Measurements from ENCODE around the gene ZNF664.

ZNF664 gene

DNA sequence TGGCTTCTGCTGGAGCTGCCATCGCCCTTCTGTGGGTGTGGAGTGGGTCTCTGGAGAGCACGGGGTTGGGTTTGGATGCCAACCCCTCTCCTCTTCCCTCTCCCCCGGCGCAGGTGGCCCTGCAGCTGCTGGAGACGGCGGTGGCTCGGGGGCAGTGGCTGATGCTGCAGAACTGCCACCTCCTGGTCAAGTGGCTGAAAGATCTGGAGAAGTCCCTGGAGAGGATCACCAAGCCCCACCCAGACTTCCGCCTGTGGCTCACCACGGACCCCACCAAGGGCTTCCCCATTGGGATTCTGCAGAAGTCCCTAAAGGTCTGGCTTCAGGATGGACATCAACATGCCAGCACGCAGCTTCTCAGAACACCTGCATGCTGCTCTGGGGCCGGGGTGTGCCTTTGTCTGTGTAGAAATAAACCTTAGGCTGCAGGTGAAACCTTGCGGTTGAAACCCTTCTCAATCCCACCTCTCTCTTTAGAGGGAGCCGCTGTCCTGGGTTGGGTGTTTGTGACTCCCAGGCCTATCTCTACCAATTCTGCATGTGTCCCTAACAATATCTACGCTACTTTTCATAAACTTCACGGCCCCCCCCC lies 44.6 kb upstream of the ZNF664 start:
- no peak overlapping the region for H2AFZ ChIP-seq (ENCODE audit: low read length)
- H3K18ac ChIP-seq (ENCODE audit: low read length) = no peak overlapping the region
- no peak overlapping the region for H3K27ac ChIP-seq (replicated peaks; ENCODE audit: low read length)
- H3K4ac ChIP-seq (ENCODE audit: low read length) = no peak overlapping the region
- no peak overlapping the region for H2BK15ac ChIP-seq (ENCODE audit: low read length)
- no peak overlapping the region for H2BK120ac ChIP-seq (ENCODE audit: low read depth, low read length)
- H3K4me3 ChIP-seq (ENCODE audit: low read length in 2 of 2) = no peak overlapping the region
- no peak overlapping the region for H3K4me2 ChIP-seq (ENCODE audit: insufficient read depth, low read length, poor library complexity, severe bottlenecking)
- H3K23ac ChIP-seq (ENCODE audit: low read depth, low read length, poor library complexity) = no peak overlapping the region
- H4K91ac ChIP-seq (ENCODE audit: low read depth, low read length, poor library complexity) = no peak overlapping the region
- H2AK5ac ChIP-seq (ENCODE audit: low read depth, low read length) = no peak overlapping the region
- H3K36me3 ChIP-seq (replicated peaks in 1 of 2; ENCODE audit: control insufficient read depth in 2 of 2, insufficient read depth in 2 of 2, low read length in 2 of 2) = no peaks in the 10 kb centered on the region
- DNase-seq (ENCODE audit: low spot score) = no peak
- H2BK12ac ChIP-seq (ENCODE audit: low read length) = no peak overlapping the region
- WGBS, 2 donors (ENCODE audit: extremely low coverage in 2 of 2, insufficient read length in 2 of 2, insufficient replicate concordance in 1 of 2) = no CpG with 5 or more reads among the region's 15 CpGs
- peaks cover 0 to 3% of the 10 kb centered on the region in 2 donors for H3K4me1 ChIP-seq (ENCODE audit: control insufficient read depth in 2 of 2, insufficient read depth in 1 of 2, low read depth in 1 of 2, low read length in 2 of 2)
- H2BK5ac ChIP-seq (ENCODE audit: low read length) = no peak overlapping the region
- H4K8ac ChIP-seq (ENCODE audit: low read depth, low read length) = no peak overlapping the region
- peaks cover 0 to 2% (median 0%) of the 10 kb centered on the region in 3 experiments for H3K27me3 ChIP-seq (ENCODE audit: control insufficient read depth in 3 of 3, insufficient read depth in 3 of 3, low read depth in 1 of 3, low read length in 3 of 3)
- no peak overlapping the region for H3K14ac ChIP-seq (ENCODE audit: low read length)
- no peaks in the 10 kb centered on the region for H3K79me1 ChIP-seq (ENCODE audit: low read depth, low read length)
- H3K9me3 ChIP-seq (replicated peaks in 1 of 2; ENCODE audit: control insufficient read depth in 2 of 2, insufficient read depth in 1 of 2, low read depth in 1 of 2, low read length in 2 of 2) = peaks cover 2 to 14% of the 10 kb centered on the region in 2 donors
- no peak overlapping the region for H3K9ac ChIP-seq (ENCODE audit: low read depth, low read length, poor library complexity)

DNA sequence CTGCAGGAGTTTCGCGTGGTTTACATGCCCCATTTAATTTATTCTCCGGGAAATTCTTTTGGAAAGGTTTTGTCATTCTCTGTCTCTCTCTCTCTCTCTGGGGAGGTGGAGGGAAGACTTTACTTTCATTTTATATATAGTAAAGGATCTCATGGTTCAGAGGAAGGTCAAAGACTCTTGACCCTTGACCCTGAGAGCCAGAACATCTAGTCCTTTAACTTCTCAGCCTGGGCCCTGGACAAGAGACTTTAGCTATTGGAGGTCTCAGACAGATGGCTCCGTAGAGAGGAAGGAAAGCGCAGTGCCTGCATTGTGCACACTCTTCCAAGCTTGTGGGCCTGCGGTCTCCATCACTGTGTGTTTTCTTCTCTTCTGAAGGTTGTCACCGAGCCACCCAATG lies 44.1 kb upstream of the ZNF664 start:
- WGBS, 2 donors (ENCODE audit: extremely low coverage in 2 of 2, insufficient read length in 2 of 2, insufficient replicate concordance in 1 of 2) = no CpG with 5 or more reads among the region's 7 CpGs
- no peak overlapping the region for H3K27ac ChIP-seq (replicated peaks; ENCODE audit: low read length)
- DNase-seq (ENCODE audit: low spot score) = no peak
- no peak overlapping the region for H3K23ac ChIP-seq (ENCODE audit: low read depth, low read length, poor library complexity)
- H2BK120ac ChIP-seq (ENCODE audit: low read depth, low read length) = no peak overlapping the region
- H3K27me3 ChIP-seq (ENCODE audit: control insufficient read depth in 3 of 3, insufficient read depth in 3 of 3, low read depth in 1 of 3, low read length in 3 of 3) = peaks cover 0 to 2% (median 0%) of the 10 kb centered on the region in 3 experiments
- no peak overlapping the region for H3K18ac ChIP-seq (ENCODE audit: low read length)
- no peak overlapping the region for H4K8ac ChIP-seq (ENCODE audit: low read depth, low read length)
- no peak overlapping the region for H3K14ac ChIP-seq (ENCODE audit: low read length)
- no peak overlapping the region for H2BK12ac ChIP-seq (ENCODE audit: low read length)
- H3K4me1 ChIP-seq (ENCODE audit: control insufficient read depth in 2 of 2, insufficient read depth in 1 of 2, low read depth in 1 of 2, low read length in 2 of 2) = peaks cover 0 to 3% of the 10 kb centered on the region in 2 donors
- no peak overlapping the region for H4K91ac ChIP-seq (ENCODE audit: low read depth, low read length, poor library complexity)
- H2AK5ac ChIP-seq (ENCODE audit: low read depth, low read length) = no peak overlapping the region
- H3K9me3 ChIP-seq (replicated peaks in 1 of 2; ENCODE audit: control insufficient read depth in 2 of 2, insufficient read depth in 1 of 2, low read depth in 1 of 2, low read length in 2 of 2) = peaks cover 2 to 14% of the 10 kb centered on the region in 2 donors
- no peaks in the 10 kb centered on the region for H3K36me3 ChIP-seq (replicated peaks in 1 of 2; ENCODE audit: control insufficient read depth in 2 of 2, insufficient read depth in 2 of 2, low read length in 2 of 2)
- no peak overlapping the region for H3K4me2 ChIP-seq (ENCODE audit: insufficient read depth, low read length, poor library complexity, severe bottlenecking)
- H3K79me1 ChIP-seq (ENCODE audit: low read depth, low read length) = no peaks in the 10 kb centered on the region
- no peak overlapping the region for H2BK15ac ChIP-seq (ENCODE audit: low read length)
- no peak overlapping the region for H3K4ac ChIP-seq (ENCODE audit: low read length)
- no peak overlapping the region for H3K4me3 ChIP-seq (ENCODE audit: low read length in 2 of 2)
- no peak overlapping the region for H2BK5ac ChIP-seq (ENCODE audit: low read length)
- no peak overlapping the region for H2AFZ ChIP-seq (ENCODE audit: low read length)
- H3K9ac ChIP-seq (ENCODE audit: low read depth, low read length, poor library complexity) = no peak overlapping the region

DNA sequence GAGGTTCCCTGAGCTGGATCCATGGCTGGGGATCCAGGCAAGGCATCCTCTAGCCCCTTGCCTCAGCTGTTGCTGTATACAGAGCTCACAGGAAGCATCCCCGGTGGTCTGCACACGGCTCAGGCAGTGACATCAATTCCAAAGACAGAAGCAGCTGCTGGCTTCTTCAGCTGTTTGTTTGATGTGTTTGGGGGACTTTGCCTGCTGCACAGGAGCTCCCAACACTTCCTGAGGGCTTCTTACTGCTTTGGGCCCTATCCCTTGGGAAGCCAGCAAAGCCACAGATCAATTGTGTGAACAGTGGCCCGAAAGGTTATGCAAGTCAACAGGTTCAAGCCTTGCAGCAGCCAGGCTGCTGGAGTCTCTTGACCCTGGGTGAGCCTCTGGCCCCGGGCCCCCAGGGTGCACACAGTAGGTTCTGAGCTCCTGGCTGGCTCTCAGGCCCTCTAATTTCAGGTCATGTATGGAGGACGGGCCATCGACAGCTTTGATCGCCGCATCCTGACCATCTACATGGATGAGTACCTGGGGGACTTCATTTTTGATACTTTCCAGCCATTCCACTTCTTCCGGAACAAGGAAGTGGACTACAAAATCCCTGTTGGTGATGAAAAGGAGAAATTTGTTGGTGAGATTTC lies 43.0 kb upstream of the ZNF664 start:
- H3K4me3 ChIP-seq (ENCODE audit: low read length in 2 of 2) = peak overlapping the region in 1 of 2 donors; percentile 29
- no peak for DNase-seq (ENCODE audit: low spot score)
- no peak overlapping the region for H4K8ac ChIP-seq (ENCODE audit: low read depth, low read length)
- no peak overlapping the region for H2BK120ac ChIP-seq (ENCODE audit: low read depth, low read length)
- no peak overlapping the region for H3K4me2 ChIP-seq (ENCODE audit: insufficient read depth, low read length, poor library complexity, severe bottlenecking)
- no peak overlapping the region for H2BK5ac ChIP-seq (ENCODE audit: low read length)
- peaks cover 2 to 14% of the 10 kb centered on the region in 2 donors for H3K9me3 ChIP-seq (replicated peaks in 1 of 2; ENCODE audit: control insufficient read depth in 2 of 2, insufficient read depth in 1 of 2, low read depth in 1 of 2, low read length in 2 of 2)
- H3K4me1 ChIP-seq (ENCODE audit: control insufficient read depth in 2 of 2, insufficient read depth in 1 of 2, low read depth in 1 of 2, low read length in 2 of 2) = peaks cover 0 to 3% of the 10 kb centered on the region in 2 donors
- no peak overlapping the region for H2BK15ac ChIP-seq (ENCODE audit: low read length)
- no peak overlapping the region for H3K23ac ChIP-seq (ENCODE audit: low read depth, low read length, poor library complexity)
- no peak overlapping the region for H2BK12ac ChIP-seq (ENCODE audit: low read length)
- no peak overlapping the region for H4K91ac ChIP-seq (ENCODE audit: low read depth, low read length, poor library complexity)
- no peak overlapping the region for H3K4ac ChIP-seq (ENCODE audit: low read length)
- H2AK5ac ChIP-seq (ENCODE audit: low read depth, low read length) = no peak overlapping the region
- H3K9ac ChIP-seq (ENCODE audit: low read depth, low read length, poor library complexity) = no peak overlapping the region
- no peak overlapping the region for H3K14ac ChIP-seq (ENCODE audit: low read length)
- H3K27ac ChIP-seq (replicated peaks; ENCODE audit: low read length) = no peak overlapping the region
- no CpG with 5 or more reads among the region's 9 CpGs for WGBS, 2 donors (ENCODE audit: extremely low coverage in 2 of 2, insufficient read length in 2 of 2, insufficient replicate concordance in 1 of 2)
- no peak overlapping the region for H3K18ac ChIP-seq (ENCODE audit: low read length)
- peaks cover 0 to 6% of the 10 kb centered on the region in 2 donors for H3K36me3 ChIP-seq (replicated peaks in 1 of 2; ENCODE audit: control insufficient read depth in 2 of 2, insufficient read depth in 2 of 2, low read length in 2 of 2)
- no peak overlapping the region for H2AFZ ChIP-seq (ENCODE audit: low read length)
- H3K27me3 ChIP-seq (ENCODE audit: control insufficient read depth in 3 of 3, insufficient read depth in 3 of 3, low read depth in 1 of 3, low read length in 3 of 3) = no peaks in the 10 kb centered on the region
- H3K79me1 ChIP-seq (ENCODE audit: low read depth, low read length) = no peaks in the 10 kb centered on the region

DNA sequence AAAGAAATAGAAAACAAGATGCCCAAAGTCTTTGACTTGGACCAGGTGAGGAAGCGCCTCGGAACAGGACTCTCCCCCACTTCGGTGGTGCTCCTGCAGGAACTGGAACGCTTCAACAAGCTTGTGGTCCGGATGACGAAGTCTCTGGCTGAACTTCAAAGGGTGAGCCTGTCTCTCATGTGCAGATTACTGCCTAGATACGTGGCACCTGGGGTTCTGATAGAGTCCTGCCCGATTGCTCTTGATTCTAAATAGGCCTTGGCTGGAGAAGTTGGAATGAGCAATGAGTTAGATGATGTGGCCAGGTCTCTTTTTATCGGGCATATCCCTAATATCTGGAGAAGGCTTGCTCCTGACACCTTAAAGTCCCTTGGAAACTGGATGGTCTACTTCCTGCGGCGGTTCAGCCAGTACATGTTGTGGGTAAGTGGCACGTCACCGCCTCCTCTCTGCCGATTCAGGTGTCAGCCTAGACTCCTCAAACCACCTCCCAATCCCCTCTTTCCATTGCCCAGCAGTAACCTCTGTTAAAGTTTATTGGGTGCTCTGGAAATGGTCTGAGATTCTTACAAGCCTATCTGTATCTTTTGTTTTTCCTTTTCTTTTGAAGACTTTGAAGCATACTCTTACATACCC lies 41.2 kb upstream of the ZNF664 start:
- WGBS, 2 donors (ENCODE audit: extremely low coverage in 2 of 2, insufficient read length in 2 of 2, insufficient replicate concordance in 1 of 2) = no CpG with 5 or more reads among the region's 14 CpGs
- no peaks in the 10 kb centered on the region for H3K79me1 ChIP-seq (ENCODE audit: low read depth, low read length)
- H3K4ac ChIP-seq (ENCODE audit: low read length) = no peak overlapping the region
- no peak overlapping the region for H3K23ac ChIP-seq (ENCODE audit: low read depth, low read length, poor library complexity)
- no peaks in the 10 kb centered on the region for H3K27me3 ChIP-seq (ENCODE audit: control insufficient read depth in 3 of 3, insufficient read depth in 3 of 3, low read depth in 1 of 3, low read length in 3 of 3)
- DNase-seq (ENCODE audit: low spot score) = no peak
- H3K4me2 ChIP-seq (ENCODE audit: insufficient read depth, low read length, poor library complexity, severe bottlenecking) = no peak overlapping the region
- no peak overlapping the region for H2BK15ac ChIP-seq (ENCODE audit: low read length)
- no peak overlapping the region for H3K9ac ChIP-seq (ENCODE audit: low read depth, low read length, poor library complexity)
- H3K14ac ChIP-seq (ENCODE audit: low read length) = no peak overlapping the region
- H4K91ac ChIP-seq (ENCODE audit: low read depth, low read length, poor library complexity) = no peak overlapping the region
- no peak overlapping the region for H2BK5ac ChIP-seq (ENCODE audit: low read length)
- no peak overlapping the region for H2BK120ac ChIP-seq (ENCODE audit: low read depth, low read length)
- no peak overlapping the region for H4K8ac ChIP-seq (ENCODE audit: low read depth, low read length)
- no peak overlapping the region for H3K4me3 ChIP-seq (ENCODE audit: low read length in 2 of 2)
- H3K18ac ChIP-seq (ENCODE audit: low read length) = no peak overlapping the region
- H3K27ac ChIP-seq (replicated peaks; ENCODE audit: low read length) = no peak overlapping the region
- H3K4me1 ChIP-seq (ENCODE audit: control insufficient read depth in 2 of 2, insufficient read depth in 1 of 2, low read depth in 1 of 2, low read length in 2 of 2) = peaks cover 0 to 3% of the 10 kb centered on the region in 2 donors
- H3K9me3 ChIP-seq (replicated peaks in 1 of 2; ENCODE audit: control insufficient read depth in 2 of 2, insufficient read depth in 1 of 2, low read depth in 1 of 2, low read length in 2 of 2) = peaks cover 2 to 14% of the 10 kb centered on the region in 2 donors
- H2BK12ac ChIP-seq (ENCODE audit: low read length) = no peak overlapping the region
- H2AFZ ChIP-seq (ENCODE audit: low read length) = no peak overlapping the region
- H3K36me3 ChIP-seq (replicated peaks in 1 of 2; ENCODE audit: control insufficient read depth in 2 of 2, insufficient read depth in 2 of 2, low read length in 2 of 2) = peaks cover 9 to 21% of the 10 kb centered on the region in 2 donors
- no peak overlapping the region for H2AK5ac ChIP-seq (ENCODE audit: low read depth, low read length)

Data from neuronal stem cell (in vitro differentiated cells).